HG03469 (cell line): ENCODE measurements around the gene TBC1D14.

ENCODE experiments used
- ATAC-seq: cut with Tn5 transposase; IDR thresholded peaks from one replicate; pipeline ENCODE4 v1.9.1; 2021; ENCODE audit warnings: mild to moderate bottlenecking, moderate library complexity, moderate number of reproducible peaks; ENCODE audit not compliant: unreplicated experiment

TBC1D14 gene

DNA sequence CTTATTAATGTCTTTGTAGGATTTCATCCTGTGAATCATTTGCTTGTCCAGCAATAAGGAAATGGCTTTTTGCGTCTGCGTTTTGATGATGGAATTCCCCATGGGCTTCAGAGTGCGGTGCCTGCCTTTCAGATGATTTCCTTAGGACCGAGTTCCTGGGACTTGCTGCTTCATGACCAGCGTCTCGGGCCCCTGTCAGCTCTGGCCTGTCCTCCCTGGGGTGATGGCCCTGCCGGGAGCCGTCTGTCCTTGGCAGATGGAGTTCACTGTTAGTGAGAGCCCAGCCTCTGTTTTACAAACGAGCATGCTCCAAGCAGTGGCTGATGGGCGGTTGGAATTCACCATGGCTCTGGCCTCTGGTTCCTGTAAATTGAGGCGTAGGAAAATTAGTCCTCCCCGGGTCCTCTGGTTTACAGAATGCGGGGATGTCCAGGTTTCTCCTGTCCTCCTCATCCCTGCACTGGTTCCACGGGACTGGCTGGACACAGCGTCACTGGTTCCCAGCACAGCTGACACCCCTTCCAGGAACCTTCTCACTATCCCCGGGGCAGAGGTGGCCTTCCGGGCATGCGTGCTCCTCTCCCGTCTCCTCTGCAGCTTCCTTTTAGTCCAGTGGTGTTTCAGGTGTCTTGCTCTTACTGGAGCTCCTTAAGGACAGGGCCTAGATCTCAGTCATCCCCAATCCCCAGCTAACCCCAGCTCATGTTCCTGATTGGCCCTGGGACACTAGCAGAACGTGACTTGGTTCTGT lies 34.9 kb downstream of the TBC1D14 start:
- ATAC-seq, result no peak

DNA sequence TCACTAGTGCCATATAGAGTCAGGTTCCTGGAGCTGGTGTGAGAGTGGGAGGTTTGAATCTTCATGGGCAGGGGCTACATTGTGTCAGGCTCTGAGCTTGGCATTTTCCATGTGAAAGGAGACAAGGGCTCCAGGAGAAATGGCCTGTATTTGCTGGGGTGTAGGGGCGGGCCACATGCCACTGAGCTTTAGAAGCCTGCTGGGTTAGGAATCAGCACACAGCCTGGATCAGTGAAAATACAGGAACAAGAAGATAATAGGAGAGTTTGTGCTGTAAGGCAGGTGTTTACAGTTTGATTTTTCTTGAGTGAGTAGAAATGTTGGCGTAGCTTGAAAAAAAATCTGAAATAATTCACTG lies 35.4 kb downstream of the TBC1D14 start:
- no peak for ATAC-seq

DNA sequence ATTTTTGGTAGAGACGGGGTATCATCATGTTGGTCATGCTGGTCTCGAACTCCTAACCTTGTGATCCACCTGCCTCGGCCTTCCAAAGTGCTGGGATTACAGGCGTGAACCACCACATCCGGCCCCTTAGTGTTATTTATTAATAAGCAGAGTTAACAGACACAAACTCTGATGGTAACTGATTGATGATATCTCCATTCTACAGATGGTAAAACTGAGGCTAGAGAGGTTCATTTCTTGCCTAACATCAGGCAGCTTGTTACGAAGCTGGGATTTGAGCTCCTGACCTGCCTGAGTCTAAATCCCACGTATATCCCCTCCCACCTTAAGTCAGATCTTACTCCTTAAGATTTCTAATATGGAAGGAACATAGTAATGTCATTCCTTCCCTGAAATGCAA lies 36.9 kb downstream of the TBC1D14 start:
- no peak for ATAC-seq

DNA sequence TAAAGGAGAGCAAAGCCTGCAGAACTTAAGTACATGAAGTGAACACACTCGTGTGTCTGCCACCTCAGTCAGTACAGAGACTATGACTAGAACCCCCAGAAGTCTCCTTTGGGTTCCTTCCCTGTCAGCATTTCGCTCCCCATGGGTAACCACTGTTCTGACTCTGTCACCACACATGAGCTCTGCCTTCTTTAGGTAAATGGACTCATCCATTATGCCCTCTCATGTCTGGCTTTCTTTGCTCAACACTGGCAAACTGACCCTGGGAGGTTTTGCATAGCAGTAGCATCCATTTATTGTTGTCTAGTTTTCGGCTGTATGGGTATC lies 38.5 kb downstream of the TBC1D14 start:
- no peak for ATAC-seq

DNA sequence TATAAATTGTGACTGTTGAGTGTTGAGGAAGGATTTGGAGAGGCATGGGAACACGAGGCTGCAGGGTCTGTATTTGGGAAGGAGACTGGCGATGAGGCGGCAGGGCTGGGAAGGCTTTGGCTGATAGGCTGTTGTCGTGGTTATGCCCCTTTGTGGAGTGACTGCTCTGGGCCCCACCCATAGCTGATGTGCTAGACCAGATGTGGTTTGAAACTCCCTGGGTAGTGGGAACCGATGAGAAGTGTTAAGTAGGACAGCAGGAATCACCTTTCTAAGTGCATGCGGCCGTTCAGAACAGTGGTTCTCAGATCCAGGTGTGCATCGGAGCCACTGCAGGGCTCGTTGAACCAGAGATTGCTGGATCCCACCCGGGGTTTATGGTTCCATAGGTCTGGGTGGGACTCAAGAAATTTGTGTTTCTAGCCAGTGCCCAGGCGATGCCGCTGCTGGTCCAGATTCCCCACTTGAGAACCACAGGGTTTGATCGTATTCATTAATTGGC lies 42.3 kb downstream of the TBC1D14 start:
- no peak for ATAC-seq

DNA sequence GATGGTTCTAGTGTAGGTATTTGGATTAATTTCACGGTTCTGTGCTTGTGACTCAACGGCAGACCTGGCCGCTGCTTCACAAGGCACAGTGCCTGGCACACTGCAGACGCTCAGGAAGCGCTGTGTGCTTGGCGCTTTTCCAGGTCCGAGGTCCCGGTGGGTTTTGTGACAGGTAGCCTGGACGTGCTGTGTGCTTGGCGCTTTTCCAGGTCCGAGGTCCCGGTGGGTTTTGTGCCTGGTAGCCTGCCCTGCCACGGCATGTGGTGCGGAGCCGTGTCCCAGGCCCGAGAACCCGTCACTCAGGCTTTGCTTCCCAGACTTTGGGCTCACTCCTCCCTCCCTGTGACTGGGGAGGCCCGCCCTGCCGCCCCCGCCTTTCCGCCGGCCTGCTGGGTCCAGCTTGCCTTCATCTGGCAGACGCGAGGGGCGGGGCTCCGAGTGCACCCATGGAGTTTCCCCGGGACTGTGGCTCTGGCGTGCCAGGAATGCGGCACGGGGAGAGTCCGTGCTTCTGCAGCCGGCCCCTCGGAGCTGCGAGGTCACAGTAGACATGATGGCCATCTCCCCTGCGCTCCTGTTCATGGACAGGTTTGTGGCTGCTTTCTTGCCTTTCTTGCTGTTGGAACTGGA lies 44.2 kb downstream of the TBC1D14 start:
- ATAC-seq, result no peak

GRCh38 chr4:6955261-6955911 lies 45.8 kb downstream of the TBC1D14 start:
- ATAC-seq, result no peak

DNA sequence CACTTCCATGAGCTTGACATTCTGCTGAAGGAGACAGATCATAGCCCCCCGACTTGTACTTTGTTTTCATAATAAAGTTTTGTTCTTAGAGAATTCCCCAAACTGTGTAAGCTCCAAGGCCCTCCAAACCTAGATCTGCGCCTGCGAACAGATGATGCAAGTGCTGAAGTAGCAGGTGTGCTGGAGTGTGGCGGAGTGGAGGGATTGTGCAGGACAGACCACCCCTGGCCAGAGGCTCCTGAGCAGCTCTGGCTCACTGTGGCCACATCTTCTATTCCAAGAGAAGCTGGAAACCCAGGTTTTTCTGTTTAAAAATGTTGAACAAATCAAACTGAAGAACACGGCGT lies 46.4 kb downstream of the TBC1D14 start:
- ATAC-seq, result no peak

- ATAC-seq, result no peak
Observed at GRCh38 chr4:6956434-6957147, 47.0 kb downstream of the TBC1D14 start.

- ATAC-seq, result no peak
Observed at GRCh38 chr4:6957148-6957520, 47.5 kb downstream of the TBC1D14 start.

DNA sequence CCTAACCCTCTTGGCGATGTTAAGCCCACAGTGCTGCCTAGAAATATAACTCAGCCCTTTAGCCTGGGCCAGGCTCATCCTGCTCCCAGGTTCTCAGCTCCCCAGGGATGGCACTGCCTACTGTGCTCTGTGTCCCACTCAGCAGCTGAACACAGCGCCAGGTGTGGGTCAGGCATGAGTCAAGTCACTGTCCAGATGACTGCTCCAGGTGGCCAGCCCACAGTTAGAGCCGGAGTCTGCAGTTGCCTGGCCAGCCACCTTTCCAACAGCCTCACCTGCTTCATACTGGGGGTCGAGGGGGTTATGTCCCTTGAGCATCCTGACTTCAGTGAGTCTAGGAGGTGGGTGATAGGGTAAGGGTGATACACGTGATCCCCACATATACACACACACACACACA lies 48.4 kb downstream of the TBC1D14 start:
- ATAC-seq, result no peak

DNA sequence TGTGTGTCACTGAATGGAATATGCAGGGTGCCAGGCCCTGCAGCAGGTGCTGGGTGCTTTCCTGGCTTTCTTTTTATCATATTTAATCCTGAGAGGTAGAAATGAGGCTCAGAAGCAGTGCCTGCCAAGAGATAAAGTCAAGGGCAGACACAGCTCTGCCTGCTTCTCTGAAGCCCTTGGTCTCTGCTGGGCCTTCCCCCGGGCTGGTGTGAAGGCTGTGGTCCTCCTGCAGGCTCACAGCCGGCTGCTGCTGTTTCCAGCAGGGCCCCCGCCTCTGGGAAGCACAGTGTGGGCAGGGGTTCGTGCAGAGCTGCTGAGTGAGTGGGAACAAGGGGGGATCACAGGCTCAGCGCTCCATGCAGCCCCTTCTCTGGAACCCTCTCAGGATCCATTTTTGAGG lies 49.6 kb downstream of the TBC1D14 start:
- ATAC-seq, result no peak

DNA sequence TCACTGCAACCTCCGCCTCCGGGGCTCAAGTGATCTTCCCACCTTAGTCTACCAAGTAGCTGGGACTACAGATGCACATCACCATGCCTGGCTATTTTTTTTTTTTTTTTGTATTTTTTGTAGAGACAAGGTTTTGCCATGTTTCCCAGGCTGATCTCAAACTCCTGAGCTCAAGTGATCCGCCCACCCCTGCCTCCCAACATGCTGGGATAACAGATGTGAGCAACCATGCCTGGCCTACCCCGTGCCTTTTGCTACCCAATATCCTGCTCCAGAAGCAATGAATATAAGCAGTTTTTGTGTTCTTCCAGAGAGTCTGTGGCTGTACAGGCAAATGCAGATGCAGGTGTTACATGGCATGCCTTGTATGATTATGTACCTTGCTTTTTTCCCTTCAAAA lies 50.5 kb downstream of the TBC1D14 start:
- no peak for ATAC-seq

DNA sequence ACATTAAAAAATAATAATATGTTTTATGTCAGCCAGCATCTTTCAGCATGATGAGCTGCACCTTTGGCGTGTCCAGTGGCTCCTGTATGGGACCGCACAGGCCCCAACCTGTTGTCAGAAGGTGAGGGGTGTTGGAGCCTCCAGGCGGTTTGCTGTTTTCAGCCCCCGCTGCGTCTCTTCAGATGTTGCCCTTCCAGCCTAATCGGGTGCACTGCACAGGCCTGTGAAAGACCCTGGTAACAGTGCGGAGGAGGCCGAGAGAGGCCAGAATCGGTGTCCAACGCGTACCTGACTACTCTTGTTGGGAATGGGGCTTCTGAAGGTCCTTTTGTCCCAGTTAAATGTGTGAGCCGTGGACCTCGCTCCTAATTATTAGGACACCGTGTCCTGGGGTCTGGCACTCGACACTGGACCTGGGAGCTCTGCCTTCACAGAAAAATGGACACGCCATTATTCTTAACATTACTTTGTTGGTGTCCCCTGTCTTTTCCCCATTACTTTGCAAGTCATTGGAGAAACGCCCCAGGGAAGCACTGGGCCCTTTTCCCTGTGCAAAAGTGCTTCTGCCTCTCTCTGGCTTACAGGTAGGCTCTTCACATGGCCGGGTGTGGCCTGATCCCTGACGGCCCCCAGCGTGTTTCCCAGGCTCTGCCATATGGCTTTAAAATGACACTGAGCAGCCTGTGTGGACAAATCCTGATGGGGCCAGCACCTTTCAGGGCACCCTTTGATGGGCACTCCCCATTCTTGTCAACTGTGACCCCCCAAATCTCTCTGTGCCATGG lies 51.2 kb downstream of the TBC1D14 start:
- ATAC-seq, result no peak

GRCh38 chr4:6961496-6962210 lies 52.0 kb downstream of the TBC1D14 start:
- no peak for ATAC-seq

- ATAC-seq, result no peak
Observed at GRCh38 chr4:6962211-6963041, 52.8 kb downstream of the TBC1D14 start.

DNA sequence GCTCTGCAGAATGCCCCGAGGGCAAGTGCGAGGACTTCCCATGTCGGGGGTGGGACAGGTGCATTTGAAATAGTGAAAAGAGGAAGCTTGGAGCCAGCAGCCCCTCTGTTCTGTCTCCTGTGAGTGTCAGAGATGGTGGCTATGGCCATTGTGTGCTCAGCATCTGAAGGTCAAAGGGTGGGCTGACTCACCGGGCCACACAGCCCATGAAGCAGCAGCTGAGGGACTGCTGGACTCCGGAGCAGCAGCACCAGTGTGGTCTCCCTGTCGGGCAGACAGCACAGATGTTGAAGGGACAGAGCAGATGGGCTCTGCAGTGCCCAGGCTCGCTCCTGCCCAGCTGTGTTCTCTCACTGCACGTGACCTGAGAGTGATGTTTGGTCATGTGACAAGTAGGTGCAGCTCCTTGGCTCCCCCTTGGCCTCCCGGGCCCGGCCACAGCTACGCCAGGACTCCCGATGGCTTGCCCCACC lies 53.5 kb downstream of the TBC1D14 start:
- ATAC-seq, result no peak

GRCh38 chr4:6964858-6965257 lies 55.2 kb downstream of the TBC1D14 start:
- ATAC-seq, result no peak

GRCh38 chr4:6965329-6965728 lies 55.7 kb downstream of the TBC1D14 start:
- ATAC-seq, result no peak
